B cell (primary cell): Measurements from ENCODE around the gene OR7A5. TPM values are rescaled to one million over a fixed set of nuclear protein-coding genes. Genes with fewer than 3 reads are reported as not detected.
"Not testable (repeated sequence)": the region's sequence is repeated elsewhere in the genome, so short reads cannot be mapped to it uniquely, and the experiment has no call there.

Source experiments
- ATAC-seq: fragments of 200-7000 bp; cut with Tn5 transposase; one replicate; pipeline ENCODE4 v1.10.0; 2021; ENCODE audit warnings: low read depth, mild to moderate bottlenecking, moderate number of reproducible peaks, moderate library complexity
- CTCF ChIA-PET: fragments of 350-600 bp; sonication (Branson Sonifier 250); formaldehyde crosslinking; loops from one replicate; lab custom pipeline; 2021; ENCODE audit warnings: antibody characterized with exemption, inconsistent platforms; lab: Charles Lee
- POLR2A ChIA-PET: fragments of 350-600 bp; sonication (Branson Sonifier 250); formaldehyde crosslinking; loops from one replicate; lab custom pipeline; 2021; ENCODE audit warnings: antibody characterized with exemption; lab: Charles Lee
- DNase-seq: peaks from one replicate; pipeline ENCODE4 v3.0.0; 2013
- H2AFZ ChIP-seq: 2 replicates; pipeline ENCODE4 v1.6.1; 2012; ENCODE audit warnings: mild to moderate bottlenecking, low read depth, low read length; ENCODE audit not compliant: insufficient read depth, poor library complexity, severe bottlenecking
- H3K27ac ChIP-seq, 2 donors: 1 replicate in 1 of 2; 2 replicates in 1 of 2; pipeline ENCODE4 v1.5.1; 2012 to 2013; ENCODE audit warnings: low read length in 2 of 2, mild to moderate bottlenecking in 2 of 2, moderate library complexity in 1 of 2
- H3K27me3 ChIP-seq, 4 experiments: fragments of 200-600 bp in 1 of 4; sonication (generic) in 1 of 4; replicated peaks in 1 of 4; 1 replicate in 2 of 4; 2 replicates in 2 of 4; pipeline versions ENCODE4 v1.6.1 to v1.7.0; 2013 to 2016; ENCODE audit warnings: low read length in 3 of 4, mild to moderate bottlenecking in 2 of 4, mixed read lengths in 1 of 4, moderate library complexity in 1 of 4; ENCODE audit not compliant: insufficient read depth in 4 of 4, control insufficient read depth in 3 of 4; ENCODE audit errors: control extremely low read depth in 1 of 4
- H3K36me3 ChIP-seq, 2 experiments: replicated peaks in 1 of 2; 1 replicate in 1 of 2; 2 replicates in 1 of 2; pipeline versions ENCODE4 v1.6.1 to v1.7.1; 2013; ENCODE audit warnings: low read length in 1 of 2; ENCODE audit not compliant: insufficient read depth in 2 of 2, control insufficient read depth in 1 of 2; ENCODE audit errors: control extremely low read depth in 1 of 2, extremely low read depth in 1 of 2
- H3K4me1 ChIP-seq, 2 donors: fragments of 200-600 bp in 1 of 2; sonication (generic) in 1 of 2; 1 replicate in 1 of 2; 2 replicates in 1 of 2; pipeline versions ENCODE4 v1.5.1 to v1.6.1; 2013 to 2017; ENCODE audit warnings: low read length in 2 of 2; ENCODE audit not compliant: control insufficient read depth in 2 of 2, insufficient read depth in 2 of 2
- H3K4me2 ChIP-seq: replicated peaks from 2 replicates; pipeline ENCODE3; 2012; ENCODE audit warnings: mild to moderate bottlenecking, low read depth, low read length; ENCODE audit not compliant: poor library complexity, severe bottlenecking
- H3K4me3 ChIP-seq, 5 experiments: fragments of 200-600 bp in 1 of 5; sonication (generic) in 1 of 5; 1 replicate in 3 of 5; 2 replicates in 2 of 5; pipeline versions ENCODE4 v1.5.1 to v1.7.0; 2011 to 2016; ENCODE audit warnings: low read length in 4 of 5, mild to moderate bottlenecking in 4 of 5, low read depth in 2 of 5, control low read depth in 1 of 5, moderate library complexity in 1 of 5; ENCODE audit not compliant: insufficient read depth in 1 of 5; ENCODE audit errors: control extremely low read depth in 1 of 5, extremely low read depth in 1 of 5
- H3K79me2 ChIP-seq: fragments of 200-600 bp; sonication (generic); one replicate; pipeline ENCODE4 v1.6.0; 2016; ENCODE audit warnings: low read length; ENCODE audit not compliant: control insufficient read depth, insufficient read depth
- H3K9ac ChIP-seq: fragments of 200-600 bp; sonication (generic); 2 replicates; pipeline ENCODE4 v1.6.1; 2017; ENCODE audit warnings: mild to moderate bottlenecking, low read length, moderate library complexity
- H3K9me3 ChIP-seq, 3 donors: one replicate each; pipeline versions ENCODE4 v1.6.1 to v1.7.1; 2013; ENCODE audit warnings: low read length in 2 of 3; ENCODE audit not compliant: control insufficient read depth in 2 of 3, insufficient read depth in 1 of 3; ENCODE audit errors: control extremely low read depth in 1 of 3
- H4K20me1 ChIP-seq: 2 replicates; pipeline ENCODE4 v1.6.0; 2012; ENCODE audit warnings: mild to moderate bottlenecking, low read length; ENCODE audit not compliant: insufficient read depth, control insufficient read depth, poor library complexity, severe bottlenecking
- H3K27ac Mint-ChIP-seq: one replicate; pipeline ENCODE4 v1.8.0; 2021; ENCODE audit warnings: mixed read lengths
- H3K27me3 Mint-ChIP-seq: one replicate; pipeline ENCODE4 v1.8.0; 2021; ENCODE audit warnings: mixed read lengths
- H3K4me1 Mint-ChIP-seq: one replicate; pipeline ENCODE4 v1.8.0; 2021; ENCODE audit warnings: mixed read lengths
- H3K4me3 Mint-ChIP-seq: one replicate; pipeline ENCODE4 v1.8.0; 2021; ENCODE audit warnings: mixed read lengths
- H3K9me3 Mint-ChIP-seq: one replicate; pipeline ENCODE4 v1.8.0; 2022; ENCODE audit warnings: mixed read lengths; ENCODE audit not compliant: insufficient read depth
- WGBS: methylation state at CpG from one replicate; pipeline ENCODE4 v1.1.5; 2013; ENCODE audit warnings: missing lambda C conversion rate; ENCODE audit not compliant: insufficient coverage; 5-methylcytosine and 5-hydroxymethylcytosine counted together
- intact Hi-C: fragments of 100-400 bp; cut with micrococcal nuclease; formaldehyde crosslinking; loops from one replicate; pipeline ENCODE4 v1.10.0; 2022
- polyA plus RNA-seq: library from polyadenylated mRNA; depleted of rRNA; stranded (reverse); fragments of >200 nt; gene quantifications from 2 replicates; pipeline ENCODE4 v1.2.3, GENCODE V29; 2012
- small RNA-seq: library from RNA; depleted of rRNA; stranded (forward); fragments of <200 nt; gene quantifications from one replicate; pipeline ENCODE3, GENCODE V24; 2012; ENCODE audit warnings: low replicate concordance, low read depth; ENCODE audit not compliant: insufficient read length
- total RNA-seq, 2 donors: library from RNA; stranded (reverse); fragments of 120-200 nt in 1 of 2; gene quantifications; 1 replicate in 1 of 2; 2 replicates in 1 of 2; pipeline versions ENCODE4 v1.2.3 to v1.2.4, GENCODE V29; 2013 to 2022

OR7A5 gene
- total and polyA plus RNA-seq, 2 donors (not counting 1 experiment from before 2014, with no cell fraction given) = not detected

GRCh38 chr19:14777645-14778044 lies 57.3 kb downstream of the OR7A5 start:
- H3K9me3 Mint-ChIP-seq, intact Hi-C loops, H2AFZ ChIP-seq, DNase-seq, ATAC-seq, H3K9ac ChIP-seq, H3K27ac Mint-ChIP-seq, H3K4me2 ChIP-seq, POLR2A ChIA-PET, H3K79me2 ChIP-seq, H4K20me1 ChIP-seq, H3K36me3 ChIP-seq, H3K27ac ChIP-seq, H3K4me3 ChIP-seq: not testable (repeated sequence)
- H3K4me3 Mint-ChIP-seq = peak overlapping the region; percentile 54
- Histone ChIP-seq H3K4me1 (peaks cover 13 to 26% of the 10 kb centered on the region in 2 donors), H3K9me3 (peaks cover 0 to 12% (median 0%) of the 10 kb centered on the region in 3 donors), H3K27me3 (peaks cover 0 to 20% (median 4%) of the 10 kb centered on the region in 4 experiments)
- peaks cover 22% of the 10 kb centered on the region for H3K4me1 Mint-ChIP-seq
- peaks cover 13% of the 10 kb centered on the region for H3K27me3 Mint-ChIP-seq
- no CpG with 5 or more reads among the region's 4 CpGs for WGBS
- CTCF ChIA-PET = interaction anchor here (1.0 to 2.4 kb wide), 2 partner anchors 9 to 205 kb away, joined by 5 read pairs; no protein-coding TSS in a partner anchor

Small RNA genes lying within 50 kb of the gene (small RNA-seq; reads per million reads assigned to genes)
- not detected for gene AC005255.1

Other genes starting within 250 kb of the OR7A5 start
- gene ADGRE3, start 160.3 kb downstream of the OR7A5 start, total RNA-seq = 0.17 TPM in 1 of 2 replicates, not detected in the other
- gene ADGRE3, start 160.3 kb downstream of the OR7A5 start, polyA plus RNA-seq = 0.46 TPM in 1 of 2 replicates, not detected in the other
- 36.9 and 39.4 TPM in 2 replicates for gene ZNF333, start 145.1 kb downstream of the OR7A5 start, total RNA-seq
- gene ZNF333, start 145.1 kb downstream of the OR7A5 start, polyA plus RNA-seq = 23.2 and 36.4 TPM in 2 replicates
- gene ADGRE2, start 56.6 kb downstream of the OR7A5 start, total RNA-seq = 0.89 and 1.7 TPM in 2 replicates
- gene ADGRE2, start 56.6 kb downstream of the OR7A5 start, polyA plus RNA-seq = 0.52 and 1.1 TPM in 2 replicates
- not detected in 2 replicates for gene OR7C1, start within 50 bp of the OR7A5 start, total RNA-seq
- not detected in 2 replicates for gene OR7C1, start within 50 bp of the OR7A5 start, polyA plus RNA-seq
- gene OR7A10, start 13.7 kb upstream of the OR7A5 start, total RNA-seq = not detected in 2 replicates
- not detected in 2 replicates for gene OR7A10, start 13.7 kb upstream of the OR7A5 start, polyA plus RNA-seq
- gene OR7A17, start 50.9 kb upstream of the OR7A5 start, total RNA-seq = not detected in 2 replicates
- not detected in 2 replicates for gene OR7A17, start 50.9 kb upstream of the OR7A5 start, polyA plus RNA-seq
- gene OR7C2, start 106.3 kb upstream of the OR7A5 start, total RNA-seq = not detected in 2 replicates
- not detected in 2 replicates for gene OR7C2, start 106.3 kb upstream of the OR7A5 start, polyA plus RNA-seq
- gene SLC1A6, start 144.7 kb upstream of the OR7A5 start, total RNA-seq = not detected in 2 replicates
- gene SLC1A6, start 144.7 kb upstream of the OR7A5 start, polyA plus RNA-seq = 0.25 TPM in 1 of 2 replicates, not detected in the other
- gene CASP14, start 214.3 kb upstream of the OR7A5 start, total RNA-seq = not detected in 2 replicates
- not detected in 2 replicates for gene CASP14, start 214.3 kb upstream of the OR7A5 start, polyA plus RNA-seq
- gene OR1I1, start 247.0 kb upstream of the OR7A5 start, total RNA-seq = not detected in 2 replicates
- not detected in 2 replicates for gene OR1I1, start 247.0 kb upstream of the OR7A5 start, polyA plus RNA-seq